HepG2 (cell line): ENCODE data around the gene RDH14. TPM values are rescaled to one million over a fixed set of nuclear protein-coding genes. Genes with fewer than 3 reads are reported as not detected.

Experiments used
- ATAC-seq: fragments of 200-7000 bp; cut with Tn5 transposase; 3 replicates; pipeline ENCODE4 v1.9.1; 2020; ENCODE audit warnings: mild to moderate bottlenecking, moderate library complexity
- BruUV-seq: library from RNA; stranded (reverse); fragments of 400-500 nt; replicated peaks from 2 replicates; lab custom pipeline; 2021; lab: Mats Ljungman, UMichigan
- CTCF ChIA-PET: fragments of 300-600 bp; formaldehyde crosslinking; extraction: SDS; loops from one replicate; lab custom pipeline; 2021; ENCODE audit warnings: low total read pairs, inconsistent platforms, low intra/inter-chr PET ratio; lab: Yijun Ruan, JAX
- POLR2A ChIA-PET: fragments of 350-600 bp; sonication (Branson Sonifier 250); formaldehyde crosslinking; loops from one replicate; lab custom pipeline; 2020; ENCODE audit warnings: antibody characterized with exemption, inconsistent platforms; lab: Yijun Ruan, JAX
- DNase-seq: peaks from one replicate; pipeline ENCODE4 v3.0.0-alpha.2; 2015; ENCODE audit warnings: low spot score
- FAIRE-seq: peaks from 3 replicates; lab custom pipeline; 2011; peaks lifted over from hg19 to GRCh38; lab: Jason Lieb, UNC
- H2AFZ ChIP-seq: one replicate; pipeline ENCODE4 v1.6.1; 2011; ENCODE audit warnings: low read length, inconsistent platforms
- H3K27ac ChIP-seq: fragments of 300-600 bp; 3 replicates; pipeline ENCODE4 v1.8.0; 2011; ENCODE audit warnings: mixed run types, mild to moderate bottlenecking, mixed read lengths, low read length, inconsistent platforms; ENCODE audit not compliant: insufficient read depth; ENCODE audit errors: extremely low read length
- H3K27me3 ChIP-seq, 2 experiments: fragments of 200-600 bp in 1 of 2; 2 replicates in 1 of 2; 3 replicates in 1 of 2; pipeline versions ENCODE4 v1.6.0 to v1.8.0; 2011; ENCODE audit warnings: low read length in 2 of 2, mild to moderate bottlenecking in 2 of 2, moderate library complexity in 2 of 2, inconsistent platforms in 1 of 2; ENCODE audit not compliant: insufficient read depth in 2 of 2, control insufficient read depth in 1 of 2
- H3K36me3 ChIP-seq, 2 experiments: fragments of 200-600 bp in 1 of 2; replicated peaks in 1 of 2; 2 replicates in 1 of 2; 3 replicates in 1 of 2; pipeline versions ENCODE4 v1.5.1 to v1.8.0; 2011; ENCODE audit warnings: low read length in 2 of 2, inconsistent platforms in 1 of 2; ENCODE audit not compliant: insufficient read depth in 2 of 2, control insufficient read depth in 1 of 2
- H3K4me1 ChIP-seq: 2 replicates; pipeline ENCODE4 v1.5.1; 2012; ENCODE audit warnings: low read length, inconsistent platforms; ENCODE audit not compliant: insufficient read depth
- H3K4me2 ChIP-seq: 2 replicates; pipeline ENCODE4 v1.6.0; 2011; ENCODE audit warnings: low read depth, low read length, inconsistent platforms
- H3K4me3 ChIP-seq, 3 experiments: fragments of 200-600 bp in 1 of 3; sonication (generic), shearing (Covaris generic) in 1 of 3; replicated peaks in 1 of 3; 2 replicates each; pipeline ENCODE4 v1.5.1; 2011 to 2016; ENCODE audit warnings: low read length in 3 of 3, inconsistent platforms in 2 of 3, low read depth in 2 of 3, mild to moderate bottlenecking in 2 of 3, control low read depth in 1 of 3, mixed read lengths in 1 of 3; ENCODE audit not compliant: insufficient read depth in 1 of 3
- H3K79me2 ChIP-seq: one replicate; pipeline ENCODE4 v1.6.1; 2011; ENCODE audit warnings: low read length, inconsistent platforms; ENCODE audit not compliant: insufficient read depth
- H3K9ac ChIP-seq: 2 replicates; pipeline ENCODE4 v1.6.0; 2011; ENCODE audit warnings: mild to moderate bottlenecking, low read depth, low read length, inconsistent platforms; ENCODE audit not compliant: insufficient read depth
- H3K9me3 ChIP-seq: 2 replicates; pipeline ENCODE4 v1.5.1; 2012; ENCODE audit warnings: mild to moderate bottlenecking, low read length
- H4K20me1 ChIP-seq: 2 replicates; pipeline ENCODE4 v1.6.0; 2011; ENCODE audit warnings: inconsistent platforms, mild to moderate bottlenecking, low read length, moderate library complexity; ENCODE audit not compliant: insufficient read depth
- ARNT2 ChIP-seq: sonication (generic); formaldehyde crosslinking; IDR thresholded peaks from 2 replicates; pipeline ENCODE4 v1.8.0; 2022; ENCODE audit warnings: mild to moderate bottlenecking, low read depth, missing genetic modification reagents, moderate library complexity
- DMAP1 ChIP-seq: IDR thresholded peaks from 2 replicates; pipeline ENCODE4 v1.6.1; 2016
- EZH2 ChIP-seq: conservative IDR thresholded peaks from 2 replicates; pipeline ENCODE4 v1.6.1; 2012; ENCODE audit warnings: mild to moderate bottlenecking, low read depth, low read length, moderate library complexity
- FIP1L1 ChIP-seq: fragments of 200-400 bp; formaldehyde crosslinking; IDR thresholded peaks from 2 replicates; pipeline ENCODE4 v1.6.1; 2018; ENCODE audit warnings: low read depth, mild to moderate bottlenecking, low read length, moderate library complexity, borderline replicate concordance; ENCODE audit not compliant: insufficient read depth
- GMEB2 ChIP-seq: IDR thresholded peaks from 2 replicates; pipeline ENCODE4 v1.6.1; 2016; ENCODE audit warnings: missing biosample characterization, missing genetic modification reagents, low read depth
- HCFC1 ChIP-seq: fragments of 150-350 bp; IDR thresholded peaks from 2 replicates; pipeline ENCODE4 v1.6.1; 2014; ENCODE audit warnings: low read depth, low read length
- HDAC6 ChIP-seq: fragments of 200-600 bp; sonication (generic); IDR thresholded peaks from 2 replicates; pipeline ENCODE4 v1.7.0; 2017; ENCODE audit warnings: mild to moderate bottlenecking, antibody characterized with exemption, low read length, low read depth
- KDM5A ChIP-seq: fragments of 200-600 bp; sonication (generic); IDR thresholded peaks from 2 replicates; pipeline ENCODE4 v1.7.0; 2018; ENCODE audit warnings: antibody characterized with exemption, mild to moderate bottlenecking, low read length, borderline replicate concordance
- MAFG ChIP-seq: sonication (generic); formaldehyde crosslinking; IDR thresholded peaks from 2 replicates; pipeline ENCODE4 v1.5.1; 2020; ENCODE audit warnings: mild to moderate bottlenecking, missing genetic modification reagents
- MBNL3 ChIP-seq: fragments of 250-450 bp; sonication (Bioruptor Pico); conservative IDR thresholded peaks from 2 replicates; pipeline ENCODE4 v1.8.0; 2022; ENCODE audit warnings: mild to moderate bottlenecking, inconsistent platforms
- MIER2 ChIP-seq: IDR thresholded peaks from 2 replicates; pipeline ENCODE4 v1.6.1; 2016; ENCODE audit warnings: missing biosample characterization, missing genetic modification reagents
- RELA ChIP-seq: sonication (generic); formaldehyde crosslinking; IDR thresholded peaks from 2 replicates; pipeline ENCODE4 v1.4.0; 2020; ENCODE audit warnings: missing genetic modification reagents
- YEATS2 ChIP-seq: sonication (generic); formaldehyde crosslinking; IDR thresholded peaks from 2 replicates; pipeline ENCODE4 v1.4.0; 2020; ENCODE audit warnings: missing genetic modification reagents, borderline replicate concordance
- ZNF720 ChIP-seq: sonication (generic); formaldehyde crosslinking; IDR thresholded peaks from 2 replicates; pipeline ENCODE4 v1.4.0; 2020; ENCODE audit warnings: missing genetic modification reagents
- ZNF772 ChIP-seq: sonication (generic); formaldehyde crosslinking; IDR thresholded peaks from 2 replicates; pipeline ENCODE4 v1.5.0; 2020; ENCODE audit warnings: mild to moderate bottlenecking, missing genetic modification reagents
- ZZZ3 ChIP-seq: sonication (generic); formaldehyde crosslinking; IDR thresholded peaks from 2 replicates; pipeline ENCODE4 v1.4.0; 2020; ENCODE audit warnings: missing genetic modification reagents, mild to moderate bottlenecking, borderline replicate concordance
- WGBS: methylation state at CpG from one replicate; pipeline ENCODE4 v1.1.6; 2017; ENCODE audit warnings: low lambda C conversion rate; 5-methylcytosine and 5-hydroxymethylcytosine counted together
- in situ Hi-C: cut with HindIII; loops from 2 replicates; pipeline ENCODE4 v1.10.0; 2017; ENCODE audit warnings: low pct_unique_long_range_greater_than_20kb; ENCODE audit not compliant: extremely low pct_ligation_motif_present
- intact Hi-C: fragments of 100-400 bp; cut with micrococcal nuclease; formaldehyde crosslinking; loops from one replicate; pipeline ENCODE4 v1.10.0; 2022; ENCODE audit not compliant: unreplicated experiment
- polyA plus RNA-seq, 8 experiments: library from polyadenylated mRNA; depleted of rRNA in 3 of 8; stranded (reverse) in 7 of 8; unstranded in 1 of 8; fragments of >200 nt; fragmentation: Illumina TruSeq in 4 of 8; extraction: Trizol in 4 of 8; gene quantifications; 2 replicates each; pipeline versions ENCODE4 v1.2.1 to v1.2.3, GENCODE V29; 2011 to 2016; ENCODE audit warnings: low read depth in 4 of 8, missing spikeins in 1 of 8, mixed read lengths in 1 of 8; ENCODE audit not compliant: insufficient read depth in 1 of 8
- total RNA-seq, 5 experiments: library from RNA; depleted of rRNA; stranded (reverse); fragments of >200 nt; fragmentation: Illumina TruSeq; extraction: Trizol; gene quantifications; 2 replicates each; pipeline ENCODE4 v1.2.3, GENCODE V29; 2016; ENCODE audit warnings: low read depth in 1 of 5
- TF ChIP-seq, protein P1 (sequence below): sonication (generic); formaldehyde crosslinking; IDR thresholded peaks from 2 replicates; pipeline ENCODE4 v1.4.0; 2020; ENCODE audit warnings: low read depth, missing genetic modification reagents
- TF ChIP-seq, protein P2 (sequence below): sonication (generic); formaldehyde crosslinking; IDR thresholded peaks from 2 replicates; pipeline ENCODE4 v1.4.0; 2020; ENCODE audit warnings: missing genetic modification reagents, low read depth, mild to moderate bottlenecking, borderline replicate concordance

The RDH14 gene
- total and polyA plus RNA-seq, 2 of the 13 experiments (the other 11 are each of a cell fraction or from before 2014, with no cell fraction given) = 27.4 to 39.9 TPM

DNA sequence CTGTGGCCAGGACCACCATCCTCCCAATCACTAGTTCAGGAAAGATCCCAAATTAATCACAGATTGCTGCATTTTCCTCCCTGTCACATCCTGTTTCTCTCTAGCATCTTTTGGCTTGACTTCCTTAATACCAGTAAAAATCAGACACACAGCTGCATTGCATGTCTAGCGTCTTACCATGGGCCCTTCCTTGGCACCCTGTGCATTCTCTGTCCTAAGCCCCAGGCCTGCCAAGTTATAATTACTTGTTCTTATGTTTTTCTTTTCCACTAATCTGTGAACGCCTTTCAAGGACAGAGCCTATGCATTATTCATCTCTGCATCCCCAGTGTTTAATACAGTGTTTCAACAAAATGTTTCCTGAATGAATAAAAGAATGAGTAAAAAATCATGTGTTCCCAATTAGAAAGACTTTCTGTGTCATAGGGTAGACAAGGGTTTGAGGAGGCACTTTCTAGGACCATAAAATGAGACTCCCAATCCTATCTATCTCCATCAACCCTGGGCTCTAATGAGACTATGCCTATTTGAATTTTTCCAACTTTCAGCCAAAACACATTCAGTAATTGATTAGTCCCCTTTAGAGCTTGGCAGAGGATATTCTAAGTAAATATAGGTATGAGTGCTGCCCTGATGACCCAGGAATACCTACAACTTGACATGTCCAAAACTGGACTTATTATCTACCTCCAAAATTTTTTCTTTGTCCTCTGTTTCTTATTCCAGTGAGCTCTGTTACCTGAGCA lies 39.2 kb upstream of the RDH14 start:
- FAIRE-seq (no peak), DNase-seq (no peak), ATAC-seq (no peak)
- H3K4me1 ChIP-seq = no peaks in the 10 kb centered on the region
- in situ Hi-C loops = no loop called here
- no peak overlapping the region for H3K4me3 ChIP-seq
- intact Hi-C loops = no loop called here
- no peak overlapping the region for H3K9ac ChIP-seq
- no peaks in the 10 kb centered on the region for H3K36me3 ChIP-seq
- H3K9me3 ChIP-seq = no peaks in the 10 kb centered on the region
- H3K4me2 ChIP-seq = no peak overlapping the region
- no peak overlapping the region for H2AFZ ChIP-seq
- TF ChIP-seq HCFC1 (no peak), KDM5A (no peak), YEATS2 (CRISPR knock-in tag) (no peak), RELA (no peak), DMAP1 (CRISPR knock-in tag) (no peak), MIER2 (CRISPR knock-in tag) (no peak), ARNT2 (CRISPR knock-in tag) (no peak), HDAC6 (no peak), MAFG (CRISPR knock-in tag) (no peak), GMEB2 (CRISPR knock-in tag) (no peak), ZNF720 (CRISPR knock-in tag) (no peak), ZZZ3 (CRISPR knock-in tag) (no peak), EZH2 (no peak), ZNF772 (CRISPR knock-in tag) (no peak), MBNL3 (no peak), FIP1L1 (no peak)
- TF ChIP-seq, protein P1, sequence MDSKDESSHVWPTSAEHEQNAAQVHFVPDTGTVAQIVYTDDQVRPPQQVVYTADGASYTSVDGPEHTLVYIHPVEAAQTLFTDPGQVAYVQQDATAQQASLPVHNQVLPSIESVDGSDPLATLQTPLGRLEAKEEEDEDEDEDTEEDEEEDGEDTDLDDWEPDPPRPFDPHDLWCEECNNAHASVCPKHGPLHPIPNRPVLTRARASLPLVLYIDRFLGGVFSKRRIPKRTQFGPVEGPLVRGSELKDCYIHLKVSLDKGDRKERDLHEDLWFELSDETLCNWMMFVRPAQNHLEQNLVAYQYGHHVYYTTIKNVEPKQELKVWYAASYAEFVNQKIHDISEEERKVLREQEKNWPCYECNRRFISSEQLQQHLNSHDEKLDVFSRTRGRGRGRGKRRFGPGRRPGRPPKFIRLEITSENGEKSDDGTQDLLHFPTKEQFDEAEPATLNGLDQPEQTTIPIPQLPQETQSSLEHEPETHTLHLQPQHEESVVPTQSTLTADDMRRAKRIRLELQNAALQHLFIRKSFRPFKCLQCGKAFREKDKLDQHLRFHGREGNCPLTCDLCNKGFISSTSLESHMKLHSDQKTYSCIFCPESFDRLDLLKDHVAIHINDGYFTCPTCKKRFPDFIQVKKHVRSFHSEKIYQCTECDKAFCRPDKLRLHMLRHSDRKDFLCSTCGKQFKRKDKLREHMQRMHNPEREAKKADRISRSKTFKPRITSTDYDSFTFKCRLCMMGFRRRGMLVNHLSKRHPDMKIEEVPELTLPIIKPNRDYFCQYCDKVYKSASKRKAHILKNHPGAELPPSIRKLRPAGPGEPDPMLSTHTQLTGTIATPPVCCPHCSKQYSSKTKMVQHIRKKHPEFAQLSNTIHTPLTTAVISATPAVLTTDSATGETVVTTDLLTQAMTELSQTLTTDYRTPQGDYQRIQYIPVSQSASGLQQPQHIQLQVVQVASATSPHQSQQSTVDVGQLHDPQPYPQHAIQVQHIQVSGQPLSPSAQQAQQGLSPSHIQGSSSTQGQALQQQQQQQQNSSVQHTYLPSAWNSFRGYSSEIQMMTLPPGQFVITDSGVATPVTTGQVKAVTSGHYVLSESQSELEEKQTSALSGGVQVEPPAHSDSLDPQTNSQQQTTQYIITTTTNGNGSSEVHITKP (CRISPR knock-in tag) = no peak
- TF ChIP-seq, protein P2, sequence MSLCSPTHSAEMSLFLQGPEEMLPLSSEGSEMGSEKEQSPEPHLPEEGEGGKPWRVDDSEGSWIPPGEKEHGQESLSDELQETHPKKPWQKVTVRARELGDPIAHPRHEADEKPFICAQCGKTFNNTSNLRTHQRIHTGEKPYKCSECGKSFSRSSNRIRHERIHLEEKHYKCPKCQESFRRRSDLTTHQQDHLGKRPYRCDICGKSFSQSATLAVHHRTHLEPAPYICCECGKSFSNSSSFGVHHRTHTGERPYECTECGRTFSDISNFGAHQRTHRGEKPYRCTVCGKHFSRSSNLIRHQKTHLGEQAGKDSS (CRISPR knock-in tag) = no peak
- no TSS peak for BruUV-seq
- H3K27ac ChIP-seq = no peak overlapping the region
- no peaks in the 10 kb centered on the region for H3K27me3 ChIP-seq
- ChIA-PET CTCF (no interaction called here), POLR2A (no interaction called here)
- H4K20me1 ChIP-seq = no peaks in the 10 kb centered on the region
- H3K79me2 ChIP-seq = no peaks in the 10 kb centered on the region
- WGBS = 49% methylated on average over 2 of the region's 2 CpGs
